CD4-positive, alpha-beta T cell treated with Interleukin-1 beta for 1 hour (primary cell): Measurements from ENCODE around the gene HSPA1A.

Experiments
- DNase-seq, 2 donors: peaks; one replicate each; pipeline ENCODE4 v3.0.0-alpha.2; 2020 to 2022

The HSPA1A gene

GRCh38 chr6:31865205-31866118 lies 50.1 kb downstream of the HSPA1A start:
- DNase-seq, result no peak
